Kidney tubule cell (primary cell): Measurements from ENCODE around the gene SRCIN1.
"Not testable (repeated sequence)": the region's sequence is repeated elsewhere in the genome, so short reads cannot be mapped to it uniquely, and the experiment has no call there.

Experiments
- DNase-seq: peaks from one replicate; pipeline ENCODE4 v3.0.0-alpha.2; 2018; ENCODE audit warnings: low spot score

Gene SRCIN1

DNA sequence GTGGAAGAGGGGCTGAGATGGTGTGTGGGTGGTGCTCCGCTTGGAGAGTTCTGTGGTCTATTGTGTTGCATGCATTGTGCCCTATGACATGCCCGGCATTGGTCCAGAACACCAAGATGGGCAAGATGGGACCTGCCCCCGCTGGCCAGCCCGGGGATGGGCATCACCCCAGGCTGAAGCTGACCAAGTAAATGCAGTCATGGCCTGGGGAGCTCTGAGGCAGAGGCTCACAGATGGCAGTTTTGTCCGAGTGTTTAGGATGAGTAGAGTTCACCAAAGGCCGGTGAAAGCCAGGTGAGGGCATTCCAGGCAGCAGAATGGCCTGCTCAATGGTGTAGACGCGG is 123.1 kb downstream of the SRCIN1 start:
- not testable (repeated sequence) for DNase-seq

DNA sequence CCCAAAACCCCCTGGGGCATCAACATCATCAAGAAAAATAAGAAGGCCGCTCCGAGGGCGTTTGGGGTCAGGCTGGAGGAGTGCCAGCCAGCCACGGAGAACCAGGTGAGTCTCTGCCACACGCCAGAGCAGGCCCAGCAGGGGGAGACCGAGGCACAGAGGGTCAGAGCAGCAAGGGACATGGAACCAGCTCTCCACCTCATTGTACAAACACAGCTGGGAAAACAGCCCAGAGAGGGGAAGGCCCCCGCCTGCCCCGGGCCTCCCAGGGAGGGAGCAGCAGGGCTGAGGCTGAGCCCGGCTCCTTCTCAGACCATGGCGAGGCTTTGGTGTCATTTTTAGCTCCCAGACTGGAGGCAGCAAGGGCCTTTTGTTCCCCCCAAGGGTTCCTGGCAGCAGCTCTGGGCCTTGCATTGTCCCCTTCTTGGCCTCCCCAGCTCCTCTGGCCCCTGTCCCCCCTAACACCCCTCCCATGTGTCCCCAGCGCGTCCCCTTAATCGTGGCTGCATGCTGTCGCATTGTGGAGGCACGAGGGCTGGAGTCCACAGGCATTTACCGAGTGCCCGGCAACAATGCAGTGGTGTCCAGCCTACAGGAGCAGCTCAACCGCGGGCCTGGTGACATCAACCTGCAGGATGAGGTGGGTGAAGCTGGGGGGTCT is 123.6 kb downstream of the SRCIN1 start:
- not testable (repeated sequence) for DNase-seq
